GM18858 (cell line): ENCODE results near the gene SMTN.
"Not testable (repeated sequence)": the region's sequence is repeated elsewhere in the genome, so short reads cannot be mapped to it uniquely, and the experiment has no call there.

ENCODE experiments used
- ATAC-seq: cut with Tn5 transposase; IDR thresholded peaks from one replicate; pipeline ENCODE4 v1.9.1; 2021; ENCODE audit not compliant: unreplicated experiment

The SMTN gene

DNA sequence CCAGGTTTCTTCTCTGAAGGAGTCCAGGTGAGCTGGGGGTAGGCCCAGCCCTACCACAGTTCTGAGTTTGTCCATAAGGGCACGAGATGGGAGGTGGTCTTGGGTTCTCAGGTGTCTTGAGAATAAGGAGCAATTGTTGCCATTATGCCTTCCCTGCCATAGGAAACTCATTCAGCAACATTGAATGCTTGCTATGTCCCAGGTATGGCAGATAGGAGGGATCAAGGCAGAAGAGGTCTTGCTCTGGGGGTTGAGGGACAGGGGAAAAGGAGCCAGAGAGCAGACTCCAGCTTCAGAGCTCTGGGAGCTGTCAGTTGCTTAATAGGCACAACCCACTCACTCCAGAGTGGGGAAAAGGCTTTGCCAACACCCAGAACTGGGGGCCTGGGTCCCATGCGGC, 22.0 kb downstream of the SMTN start:
- no peak for ATAC-seq

DNA sequence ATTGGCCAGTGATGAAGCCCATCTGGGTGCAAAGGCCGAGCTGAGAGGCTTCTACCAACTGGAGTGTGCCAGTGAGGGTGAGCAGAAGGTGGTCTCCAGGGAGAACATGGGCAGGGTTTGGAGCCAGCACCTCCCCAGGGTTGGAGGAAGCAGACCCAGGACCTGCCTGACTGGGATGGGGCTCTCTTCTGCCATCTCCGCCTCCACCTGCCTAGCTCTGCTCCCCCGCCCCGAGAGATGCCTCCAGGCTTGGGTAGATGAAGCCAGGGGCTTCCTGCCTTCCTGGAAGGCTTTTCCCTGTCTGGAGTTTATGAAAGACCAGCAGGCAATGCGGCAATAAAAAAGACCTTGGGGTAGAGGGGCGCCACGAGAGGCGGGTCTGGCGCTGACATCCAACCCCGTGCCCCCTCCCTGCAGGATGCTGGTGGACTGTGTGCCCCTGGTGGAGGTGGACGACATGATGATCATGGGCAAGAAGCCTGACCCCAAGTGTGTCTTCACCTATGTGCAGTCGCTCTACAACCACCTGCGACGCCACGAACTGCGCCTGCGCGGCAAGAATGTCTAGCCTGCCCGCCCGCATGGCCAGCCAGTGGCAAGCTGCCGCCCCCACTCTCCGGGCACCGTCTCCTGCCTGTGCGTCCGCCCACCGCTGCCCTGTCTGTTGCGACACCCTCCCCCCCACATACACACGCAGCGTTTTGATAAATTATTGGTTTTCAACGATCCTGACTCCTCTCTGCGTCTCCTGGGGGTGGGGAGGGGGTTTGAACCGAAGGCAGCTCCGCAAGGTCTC, 23.0 kb downstream of the SMTN start:
- ATAC-seq = no peak

DNA sequence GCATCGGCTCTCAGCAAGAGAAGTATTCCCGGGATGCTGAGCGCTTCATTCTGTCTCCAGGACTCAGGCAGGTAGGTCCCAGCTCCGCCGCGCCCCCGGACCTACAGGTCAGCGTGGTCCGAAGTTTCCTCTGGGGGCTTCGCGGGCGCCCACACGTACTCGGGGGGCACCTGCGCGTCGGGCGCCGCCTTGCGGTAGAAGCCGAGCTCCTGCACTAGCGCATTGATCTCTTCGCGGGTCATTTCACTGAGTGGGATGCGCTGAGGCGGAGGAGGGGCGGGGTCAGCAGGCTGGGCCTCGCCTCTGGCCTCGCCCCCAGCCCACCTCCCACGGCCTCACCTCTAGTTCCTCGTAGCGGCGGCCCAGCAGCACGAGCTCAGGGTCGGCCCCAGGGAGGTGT, 23.8 kb downstream of the SMTN start:
- ATAC-seq = no peak

- ATAC-seq = no peak
Measured at GRCh38 chr22:31105282-31105929, 24.3 kb downstream of the SMTN start.

GRCh38 chr22:31106001-31106571, 25.0 kb downstream of the SMTN start:
- no peak for ATAC-seq

DNA sequence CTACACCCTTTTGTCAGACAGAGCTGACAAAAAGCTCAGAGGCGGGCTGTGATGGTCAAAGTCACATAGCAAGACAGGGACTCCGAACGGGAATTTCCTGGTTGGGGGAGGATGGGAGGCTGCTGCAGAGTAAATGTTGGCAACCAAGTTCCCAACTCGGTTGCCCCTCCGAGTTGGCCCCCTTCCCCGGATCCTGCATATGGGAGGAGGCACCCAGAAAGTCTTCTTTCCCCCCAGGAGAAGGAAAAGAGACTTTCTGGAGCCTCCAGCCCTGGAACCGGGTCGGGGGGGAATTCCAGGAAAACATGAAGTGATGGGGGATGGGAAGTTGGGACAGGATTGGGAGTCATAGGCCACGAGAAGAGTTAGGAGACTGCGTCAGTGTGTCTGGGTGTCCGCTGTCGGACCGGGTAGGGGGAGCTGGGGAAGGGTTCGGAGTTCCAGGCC, 25.6 kb downstream of the SMTN start:
- no peak for ATAC-seq

- peak; percentile 47 for ATAC-seq
Measured at GRCh38 chr22:31107178-31107893, 26.2 kb downstream of the SMTN start, which contains the start of gene SELENOM. Gene SELENOM, minus strand, starts transcription at chr22:31107568. Its CDS starts 63 bp downstream, at chr22:31107505.

DNA sequence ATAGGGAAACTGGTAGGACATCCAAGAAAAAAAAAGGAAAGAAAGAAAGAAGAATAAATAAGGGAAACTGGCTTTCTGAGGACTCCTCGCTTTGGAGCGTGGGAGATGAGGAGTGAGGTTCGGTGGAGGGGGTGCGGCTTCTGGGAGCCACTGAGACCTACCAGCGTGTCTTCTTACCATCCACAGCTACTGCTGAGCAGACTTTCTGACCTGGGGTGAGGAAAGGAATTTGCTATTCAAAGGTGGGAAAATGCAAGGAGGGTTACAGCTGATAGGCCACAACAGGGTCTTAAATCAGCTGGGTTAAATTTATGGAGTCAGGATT, 26.7 kb downstream of the SMTN start:
- no peak for ATAC-seq

DNA sequence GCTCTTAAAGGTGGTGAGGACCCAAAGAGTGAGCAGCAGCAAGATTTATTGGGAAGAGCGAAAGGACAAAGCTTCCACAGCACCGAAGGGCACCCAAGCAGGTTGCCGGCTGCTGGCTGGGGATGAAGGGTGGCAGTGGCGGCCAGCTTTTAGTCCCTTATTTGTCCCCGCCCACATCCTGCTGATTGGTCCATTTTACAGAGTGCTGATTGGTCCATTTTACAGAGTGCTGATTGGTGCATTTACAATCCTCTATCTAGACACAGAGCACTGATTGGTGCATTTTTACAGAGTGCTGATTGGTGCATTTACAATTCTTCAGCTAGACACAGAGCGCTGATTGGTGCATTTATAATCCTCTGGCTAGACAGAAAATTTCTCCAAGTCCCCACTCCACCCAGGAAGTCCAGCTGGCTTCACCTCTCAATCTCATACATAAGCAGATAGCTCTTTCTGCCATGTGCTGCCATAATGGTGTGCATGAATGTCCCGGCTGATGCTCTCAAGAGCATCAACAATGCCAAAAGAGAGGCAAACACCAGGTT, 31.5 kb downstream of the SMTN start:
- not testable (repeated sequence) for ATAC-seq

- ATAC-seq = no peak
Measured at GRCh38 chr22:31118046-31118820, 37.1 kb downstream of the SMTN start.

GRCh38 chr22:31119026-31119717, 38.1 kb downstream of the SMTN start:
- ATAC-seq = no peak

- ATAC-seq = no peak
Measured at GRCh38 chr22:31120230-31120629, 39.1 kb downstream of the SMTN start.

DNA sequence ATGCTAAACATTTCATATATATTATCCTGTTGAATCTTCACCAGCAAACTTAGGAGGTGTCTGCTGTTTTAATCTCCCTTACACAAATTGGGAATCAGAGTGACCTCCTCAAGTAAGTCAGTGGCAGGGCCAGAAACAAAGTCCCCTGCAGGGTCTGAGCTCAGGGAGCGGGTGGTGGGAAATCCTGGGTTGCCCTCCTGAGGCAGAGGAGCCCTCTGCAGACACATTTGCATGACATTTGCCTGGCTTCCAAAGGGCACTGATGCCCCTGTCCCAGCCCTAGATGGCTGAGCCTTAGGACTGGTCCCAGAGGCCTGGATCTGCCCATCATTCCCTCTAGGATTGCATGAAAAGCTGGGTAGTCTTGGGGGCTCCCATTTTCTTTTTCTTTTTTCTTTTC, 39.5 kb downstream of the SMTN start:
- no peak for ATAC-seq

GRCh38 chr22:31121403-31121802, 40.3 kb downstream of the SMTN start:
- no peak for ATAC-seq

GRCh38 chr22:31122196-31122531, 41.0 kb downstream of the SMTN start:
- no peak for ATAC-seq

GRCh38 chr22:31122532-31123291, 41.6 kb downstream of the SMTN start, which contains the start of gene INPP5J:
Gene INPP5J, plus strand, starts transcription at chr22:31122966. Its CDS starts 49 bp downstream, at chr22:31123015.
- no peak for ATAC-seq

DNA sequence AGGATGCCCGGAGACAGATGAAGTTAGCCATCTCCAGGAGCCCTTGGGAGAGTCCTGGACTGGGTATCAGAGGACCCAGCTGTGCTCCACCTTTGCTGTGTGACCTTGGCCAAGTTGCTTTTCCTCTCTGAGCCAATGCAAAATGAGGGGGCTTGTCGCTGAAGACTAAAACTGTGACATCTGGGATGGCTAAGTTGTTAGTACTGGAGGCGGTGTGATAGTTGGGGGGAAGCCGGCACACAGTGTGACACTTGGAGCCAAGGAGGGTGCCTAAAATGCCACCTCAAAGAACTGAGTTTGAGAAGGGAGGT, 42.1 kb downstream of the SMTN start:
- no peak for ATAC-seq

DNA sequence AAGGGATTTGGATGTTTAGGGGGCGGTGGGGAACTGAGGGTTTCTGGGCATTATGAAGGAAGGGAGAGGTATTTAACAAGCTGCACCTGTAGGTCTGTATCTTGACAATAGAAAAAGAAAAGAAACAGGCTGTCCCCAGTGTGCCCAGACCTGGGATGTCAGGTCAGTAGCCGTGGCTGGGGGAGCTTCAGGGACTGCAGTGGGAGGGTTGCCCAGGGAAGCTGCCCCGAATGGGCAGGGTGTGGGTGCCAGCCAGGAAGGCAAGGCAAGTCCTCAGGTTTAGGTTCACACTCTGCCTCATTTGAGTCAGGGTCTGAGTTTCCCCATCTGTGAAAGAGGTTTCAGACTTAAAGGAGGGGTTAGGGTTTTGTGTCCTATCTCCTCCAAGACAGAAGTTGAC, 43.2 kb downstream of the SMTN start:
- ATAC-seq = no peak

DNA sequence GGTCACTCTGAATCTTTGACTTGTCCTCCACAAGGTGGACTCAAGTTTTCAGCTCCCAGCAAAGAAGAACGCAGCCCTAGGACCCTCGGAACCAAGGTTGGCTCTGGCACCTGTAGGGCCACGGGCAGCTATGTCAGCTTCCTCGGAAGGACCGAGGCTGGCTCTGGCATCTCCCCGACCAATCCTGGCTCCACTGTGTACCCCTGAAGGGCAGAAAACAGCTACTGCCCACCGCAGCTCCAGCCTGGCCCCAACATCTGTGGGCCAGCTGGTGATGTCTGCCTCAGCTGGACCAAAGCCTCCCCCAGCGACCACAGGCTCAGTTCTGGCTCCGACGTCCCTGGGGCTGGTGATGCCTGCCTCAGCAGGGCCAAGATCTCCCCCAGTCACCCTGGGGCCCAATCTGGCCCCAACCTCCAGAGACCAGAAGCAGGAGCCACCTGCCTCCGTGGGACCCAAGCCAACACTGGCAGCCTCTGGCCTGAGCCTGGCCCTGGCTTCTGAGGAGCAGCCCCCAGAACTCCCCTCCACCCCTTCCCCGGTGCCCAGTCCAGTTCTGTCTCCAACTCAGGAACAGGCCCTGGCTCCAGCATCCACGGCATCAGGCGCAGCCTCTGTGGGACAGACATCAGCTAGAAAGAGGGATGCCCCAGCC, 43.8 kb downstream of the SMTN start:
- no peak for ATAC-seq
